ENCODE data around the gene LPP. TPM values are rescaled to one million over a fixed set of nuclear protein-coding genes. Genes with fewer than 3 reads are reported as not detected.

LPP gene
- total RNA-seq, 4 donors from 2014 or later: 141 to 248 (median 185) TPM

GRCh38 chr3:188927971-188928370, 774.0 kb downstream of the LPP start:
- TF ChIP-seq CTCF (IDR thresholded peaks at IDR 0.05; ENCODE audit: low read depth): no peak

GRCh38 chr3:188929137-188929536, 775.2 kb downstream of the LPP start:
- no peak for TF ChIP-seq CTCF (IDR thresholded peaks at IDR 0.05; ENCODE audit: low read depth)

GRCh38 chr3:188931036-188931435, 777.1 kb downstream of the LPP start:
- no peak for TF ChIP-seq CTCF (IDR thresholded peaks at IDR 0.05; ENCODE audit: low read depth)

GRCh38 chr3:188931531-188931930, 777.6 kb downstream of the LPP start:
- no peak for TF ChIP-seq CTCF (IDR thresholded peaks at IDR 0.05; ENCODE audit: low read depth)

GRCh38 chr3:188934989-188935388, 781.0 kb downstream of the LPP start:
- no peak for TF ChIP-seq CTCF (IDR thresholded peaks at IDR 0.05; ENCODE audit: low read depth)

- no peak for TF ChIP-seq CTCF (IDR thresholded peaks at IDR 0.05; ENCODE audit: low read depth)
Measured at GRCh38 chr3:188936597-188937107, 782.7 kb downstream of the LPP start.

GRCh38 chr3:188937389-188937788, 783.4 kb downstream of the LPP start:
- TF ChIP-seq CTCF (IDR thresholded peaks at IDR 0.05; ENCODE audit: low read depth): no peak
